ENCODE data around the gene CLECL1. TPM values are rescaled to one million over a fixed set of nuclear protein-coding genes. Genes with fewer than 3 reads are reported as not detected.
A peak's percentile ranks its signal among the peaks of the same experiment; 100 is the strongest.
"Not testable (repeated sequence)": the region's sequence is repeated elsewhere in the genome, so short reads cannot be mapped to it uniquely, and the experiment has no call there.

Gene CLECL1
- total RNA-seq, 4 donors from 2014 or later, result not detected

GRCh38 chr12:9742661-9743060, 9.8 kb upstream of the CLECL1 start:
- Histone ChIP-seq H3K4me3 (no peak overlapping the region), H3K9me3 (no peaks in the 10 kb centered on the region), H3K4me1 (peaks cover 0 to 6% of the 10 kb centered on the region in 2 donors), H3K27ac (no peak overlapping the region), H3K36me3 (no peaks in the 10 kb centered on the region), H3K27me3 (no peaks in the 10 kb centered on the region)
- intact Hi-C loops (cut with DNase I; ENCODE audit: low total_unique reads), result no loop called here
- ATAC-seq (no peak), DNase-seq (no peak)
- no peak for TF ChIP-seq POLR2A (IDR thresholded peaks at IDR 0.05)
- no peak for TF ChIP-seq CTCF (IDR thresholded peaks at IDR 0.05 in 4 of 5, conservative IDR thresholded peaks at IDR 0.05 in 1 of 5)
- in situ Hi-C loops (cut with MboI; ENCODE audit: low sequenced_read_pairs in 4 of 4), result loop anchor here in 1 of 4 donors (10.0 kb wide), 1 partner anchor 182 kb away; no protein-coding TSS in a partner anchor

GRCh38 chr12:9741726-9742125, 8.8 kb upstream of the CLECL1 start:
- DNase-seq (no peak), ATAC-seq (no peak)
- Histone ChIP-seq H3K4me1 (peaks cover 0 to 6% of the 10 kb centered on the region in 2 donors), H3K27ac (no peak overlapping the region), H3K36me3 (no peaks in the 10 kb centered on the region), H3K9me3 (no peaks in the 10 kb centered on the region), H3K4me3 (no peak overlapping the region), H3K27me3 (no peaks in the 10 kb centered on the region)
- in situ Hi-C loops (cut with MboI; ENCODE audit: low sequenced_read_pairs in 4 of 4) (loop anchor here in 1 of 4 donors (10.0 kb wide), 1 partner anchor 183 kb away; no protein-coding TSS in a partner anchor), intact Hi-C loops (cut with DNase I; ENCODE audit: low total_unique reads) (no loop called here)
- TF ChIP-seq CTCF (IDR thresholded peaks at IDR 0.05 in 4 of 5, conservative IDR thresholded peaks at IDR 0.05 in 1 of 5) (no peak), POLR2A (IDR thresholded peaks at IDR 0.05) (no peak)

GRCh38 chr12:9740106-9740750, 7.3 kb upstream of the CLECL1 start:
- H3K27me3 ChIP-seq, result no peaks in the 10 kb centered on the region
- H3K4me3 ChIP-seq, result peak overlapping the region in 3 of 4 donors; percentile 12 to 38 (median 21)
- no peaks in the 10 kb centered on the region for H3K36me3 ChIP-seq
- DNase-seq (no peak), ATAC-seq (no peak)
- TF ChIP-seq POLR2A (IDR thresholded peaks at IDR 0.05), result no peak
- TF ChIP-seq CTCF (IDR thresholded peaks at IDR 0.05 in 4 of 5, conservative IDR thresholded peaks at IDR 0.05 in 1 of 5), result no peak
- H3K9me3 ChIP-seq, result no peaks in the 10 kb centered on the region
- intact Hi-C loops (cut with DNase I; ENCODE audit: low total_unique reads), result no loop called here
- in situ Hi-C loops (cut with MboI; ENCODE audit: low sequenced_read_pairs in 4 of 4), result loop anchor here in 1 of 4 donors (10.0 kb wide), 1 partner anchor 185 kb away; no protein-coding TSS in a partner anchor
- H3K4me1 ChIP-seq, result peaks cover 0 to 6% of the 10 kb centered on the region in 2 donors
- peak overlapping the region in 1 of 4 donors; percentile 41 for H3K27ac ChIP-seq

DNA sequence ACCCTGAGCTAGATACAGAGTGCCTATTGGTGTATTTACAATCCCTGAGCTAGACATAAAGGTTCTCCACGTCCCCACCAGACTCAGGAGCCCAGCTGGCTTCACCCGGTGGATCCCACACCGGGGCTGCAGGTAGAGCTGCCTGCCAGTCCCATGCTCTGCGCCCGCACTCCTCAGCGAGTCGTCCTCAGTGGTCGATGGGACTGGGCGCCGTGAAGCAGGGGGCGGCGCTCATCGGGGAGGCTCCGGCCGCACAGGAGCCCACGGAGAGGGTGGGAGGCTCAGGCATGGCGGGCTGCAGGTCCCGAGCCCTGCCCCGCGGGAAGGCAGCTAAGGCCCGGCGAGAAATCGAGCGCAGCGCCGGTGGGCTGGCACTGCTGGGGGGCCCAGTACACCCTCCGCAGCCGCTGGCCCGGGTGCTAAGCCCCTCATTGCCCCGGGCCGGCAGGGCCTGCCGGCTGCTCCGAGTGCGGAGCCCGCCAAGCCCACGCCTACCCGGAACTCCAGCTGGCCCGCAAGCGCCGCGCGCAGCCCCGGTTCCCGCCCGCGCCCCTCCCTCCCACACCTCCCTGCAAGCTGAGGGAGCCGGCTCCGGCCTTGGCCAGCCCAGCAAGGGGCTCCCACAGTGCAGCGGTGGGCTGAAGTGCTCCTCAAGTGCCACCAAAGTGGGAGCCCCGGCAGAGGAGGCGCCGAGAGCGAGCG, 6.7 kb upstream of the CLECL1 start:
- Histone ChIP-seq H3K27ac (peak overlapping the region in 1 of 4 donors; percentile 41), H3K4me3 (peak overlapping the region in 3 of 4 donors; percentile 12 to 38 (median 21))
- in situ Hi-C loops (cut with MboI; ENCODE audit: low sequenced_read_pairs in 4 of 4), result loop anchor here in 1 of 4 donors (10.0 kb wide), 1 partner anchor 185 kb away; no protein-coding TSS in a partner anchor
- intact Hi-C loops (cut with DNase I; ENCODE audit: low total_unique reads); H3K36me3 ChIP-seq; DNase-seq; H3K4me1 ChIP-seq; H3K9me3 ChIP-seq; H3K27me3 ChIP-seq; ATAC-seq: not testable (repeated sequence)

DNA sequence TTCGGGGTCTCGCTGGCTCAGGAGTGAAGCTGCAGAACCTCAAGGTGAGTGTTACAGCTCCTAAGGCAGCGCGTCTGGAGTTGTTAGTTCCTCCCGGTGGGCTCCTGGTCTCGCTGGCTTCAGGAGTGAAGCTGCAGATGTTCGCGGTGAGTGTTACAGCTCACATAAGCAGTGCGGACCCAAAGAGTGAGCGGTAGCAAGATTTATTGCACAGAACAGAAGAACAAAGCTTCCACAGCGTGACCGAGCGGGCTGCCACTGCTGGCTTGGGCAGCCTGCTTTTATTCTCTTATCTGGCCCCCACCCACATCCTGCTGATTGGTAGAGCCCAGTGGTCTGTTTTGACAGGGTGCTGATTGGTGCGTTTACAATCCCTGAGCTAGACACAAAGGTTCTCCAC, 6.0 kb upstream of the CLECL1 start:
- H3K27ac ChIP-seq; H3K9me3 ChIP-seq; DNase-seq; H3K4me3 ChIP-seq; H3K4me1 ChIP-seq; in situ Hi-C loops (cut with MboI; ENCODE audit: low sequenced_read_pairs in 4 of 4); intact Hi-C loops (cut with DNase I; ENCODE audit: low total_unique reads); ATAC-seq; H3K36me3 ChIP-seq; H3K27me3 ChIP-seq: not testable (repeated sequence)
